Right renal cortex interstitium (tissue), 3 donors: ENCODE results near the gene SCGB1C1. TPM values are rescaled to one million over a fixed set of nuclear protein-coding genes. Genes with fewer than 3 reads are reported as not detected.
A peak's percentile ranks its signal among the peaks of the same experiment; 100 is the strongest.

Experiments used
- DNase-seq, 3 donors: peaks; one replicate each; pipeline ENCODE4 v3.0.0-alpha.2; 2013; ENCODE audit warnings: low read depth in 3 of 3, low spot score in 2 of 3
- polyA plus RNA-seq, 3 donors: library from polyadenylated mRNA; unstranded; fragments of 120-200 nt; gene quantifications; one replicate each; pipeline ENCODE4 v1.2.1, GENCODE V29; 2013; ENCODE audit not compliant: insufficient read length in 3 of 3

The SCGB1C1 gene
- polyA plus RNA-seq, 3 donors, result 1.3 TPM; not detected in 2

GRCh38 chr11:204587-205109 is 11.8 kb downstream of the SCGB1C1 start:
- no peak for DNase-seq

GRCh38 chr11:205221-206001 is 12.5 kb downstream of the SCGB1C1 start:
- no peak for DNase-seq

- DNase-seq, result no peak
Measured at GRCh38 chr11:206002-206384, 13.1 kb downstream of the SCGB1C1 start.

GRCh38 chr11:206526-207207 is 13.8 kb downstream of the SCGB1C1 start:
- DNase-seq, result no peak

GRCh38 chr11:207208-207862 is 14.5 kb downstream of the SCGB1C1 start, which contains the start of the genes BET1L and RIC8A:
TSS of gene BET1L (minus strand) at chr11:207399. CDS start at chr11:207321, 78 bp downstream.
TSS of gene RIC8A (plus strand) at chr11:207708. CDS start at chr11:208855, 1,147 bp downstream.
- peak; percentile 83 to 90 (median 89) for DNase-seq

GRCh38 chr11:207863-208180 is 14.9 kb downstream of the SCGB1C1 start:
- DNase-seq, result peak in 1 of 3 donors; percentile 20

GRCh38 chr11:208181-208916 is 15.5 kb downstream of the SCGB1C1 start:
- DNase-seq, result peak; percentile 40 to 72 (median 65)

GRCh38 chr11:208917-209260 is 16.0 kb downstream of the SCGB1C1 start:
- DNase-seq, result no peak

GRCh38 chr11:209275-210121 is 16.6 kb downstream of the SCGB1C1 start:
- no peak for DNase-seq

- no peak for DNase-seq
Measured at GRCh38 chr11:210122-210802, 17.4 kb downstream of the SCGB1C1 start.

- DNase-seq, result no peak
Measured at GRCh38 chr11:210803-211180, 17.9 kb downstream of the SCGB1C1 start.

GRCh38 chr11:211295-211694 is 18.4 kb downstream of the SCGB1C1 start:
- no peak for DNase-seq

- DNase-seq, result no peak
Measured at GRCh38 chr11:211741-212140, 18.9 kb downstream of the SCGB1C1 start.

GRCh38 chr11:212150-213100 is 19.5 kb downstream of the SCGB1C1 start:
- no peak for DNase-seq

GRCh38 chr11:213111-213510 is 20.2 kb downstream of the SCGB1C1 start:
- DNase-seq, result no peak

GRCh38 chr11:214083-214482 is 21.2 kb downstream of the SCGB1C1 start:
- DNase-seq, result no peak

- no peak for DNase-seq
Measured at GRCh38 chr11:215581-216037, 22.7 kb downstream of the SCGB1C1 start.
